ENCODE measurements around the gene ACTR8. TPM values are rescaled to one million over a fixed set of nuclear protein-coding genes. Genes with fewer than 3 reads are reported as not detected.
A peak's percentile ranks its signal among the peaks of the same experiment; 100 is the strongest.

ACTR8 gene
- total and polyA plus RNA-seq, 2 of the 13 experiments (the other 11 are each of a cell fraction or from before 2014, with no cell fraction given): 15.5 to 29.0 TPM

DNA sequence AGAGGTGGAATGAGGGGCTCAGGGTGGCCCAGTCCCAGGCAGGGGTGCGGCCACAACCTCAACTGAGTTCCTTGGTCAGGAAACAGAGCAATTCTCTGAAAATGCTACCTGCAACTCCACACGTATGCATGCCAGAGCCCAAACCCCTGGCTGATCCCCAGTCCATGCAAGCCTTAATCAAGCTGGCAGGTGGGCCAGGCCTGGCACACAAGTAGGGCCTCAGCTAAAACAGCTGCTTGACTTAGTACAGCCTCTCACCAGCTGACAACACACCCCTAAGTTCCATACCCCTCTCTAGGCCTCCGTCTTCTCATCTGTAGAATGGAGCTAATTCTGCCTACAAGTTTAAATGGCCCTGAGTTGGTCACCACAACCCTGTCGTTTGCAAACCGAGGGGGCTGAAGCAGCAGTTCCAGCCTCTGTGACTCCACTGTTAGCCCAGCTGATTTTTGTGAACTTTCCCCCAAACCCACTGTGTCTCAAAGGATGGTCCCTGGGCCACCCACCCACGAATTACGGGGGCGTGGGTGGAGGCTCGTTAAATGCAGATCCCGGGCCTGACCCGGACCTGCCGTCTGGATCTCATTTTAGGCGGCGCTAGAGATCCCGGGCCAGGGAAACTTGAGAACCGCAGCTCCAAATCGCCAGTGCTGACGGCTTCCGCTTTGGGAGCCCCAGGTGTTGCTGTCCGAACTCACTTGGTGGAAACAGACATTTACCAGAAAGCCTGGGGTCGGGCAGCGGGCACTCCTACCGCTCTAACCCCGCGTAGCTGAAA is 36.7 kb downstream of the ACTR8 start (continued):
- TF ChIP-seq ZNF234 (CRISPR knock-in tag; conservative IDR thresholded peaks at IDR 0.05): peak; percentile 59; the same call in 1 of the 2 replicates
- TF ChIP-seq NR2C2 (CRISPR knock-in tag; IDR thresholded peaks at IDR 0.05; ENCODE audit: borderline replicate concordance): no peak; the same call in 1 of the 2 replicates
- no peak for TF ChIP-seq ZNF225 (CRISPR knock-in tag; IDR thresholded peaks at IDR 0.05)
- peak; percentile 56 for TF ChIP-seq ZSCAN25 (CRISPR knock-in tag; IDR thresholded peaks at IDR 0.05)
- no peak for TF ChIP-seq SCMH1 (CRISPR knock-in tag; IDR thresholded peaks at IDR 0.05; ENCODE audit: borderline replicate concordance)
- TF ChIP-seq ZSCAN30 (CRISPR knock-in tag; IDR thresholded peaks at IDR 0.05): 0 out of 2 replicates have a peak, but pooled peaks have one; percentile 28
- TF ChIP-seq, protein P1, sequence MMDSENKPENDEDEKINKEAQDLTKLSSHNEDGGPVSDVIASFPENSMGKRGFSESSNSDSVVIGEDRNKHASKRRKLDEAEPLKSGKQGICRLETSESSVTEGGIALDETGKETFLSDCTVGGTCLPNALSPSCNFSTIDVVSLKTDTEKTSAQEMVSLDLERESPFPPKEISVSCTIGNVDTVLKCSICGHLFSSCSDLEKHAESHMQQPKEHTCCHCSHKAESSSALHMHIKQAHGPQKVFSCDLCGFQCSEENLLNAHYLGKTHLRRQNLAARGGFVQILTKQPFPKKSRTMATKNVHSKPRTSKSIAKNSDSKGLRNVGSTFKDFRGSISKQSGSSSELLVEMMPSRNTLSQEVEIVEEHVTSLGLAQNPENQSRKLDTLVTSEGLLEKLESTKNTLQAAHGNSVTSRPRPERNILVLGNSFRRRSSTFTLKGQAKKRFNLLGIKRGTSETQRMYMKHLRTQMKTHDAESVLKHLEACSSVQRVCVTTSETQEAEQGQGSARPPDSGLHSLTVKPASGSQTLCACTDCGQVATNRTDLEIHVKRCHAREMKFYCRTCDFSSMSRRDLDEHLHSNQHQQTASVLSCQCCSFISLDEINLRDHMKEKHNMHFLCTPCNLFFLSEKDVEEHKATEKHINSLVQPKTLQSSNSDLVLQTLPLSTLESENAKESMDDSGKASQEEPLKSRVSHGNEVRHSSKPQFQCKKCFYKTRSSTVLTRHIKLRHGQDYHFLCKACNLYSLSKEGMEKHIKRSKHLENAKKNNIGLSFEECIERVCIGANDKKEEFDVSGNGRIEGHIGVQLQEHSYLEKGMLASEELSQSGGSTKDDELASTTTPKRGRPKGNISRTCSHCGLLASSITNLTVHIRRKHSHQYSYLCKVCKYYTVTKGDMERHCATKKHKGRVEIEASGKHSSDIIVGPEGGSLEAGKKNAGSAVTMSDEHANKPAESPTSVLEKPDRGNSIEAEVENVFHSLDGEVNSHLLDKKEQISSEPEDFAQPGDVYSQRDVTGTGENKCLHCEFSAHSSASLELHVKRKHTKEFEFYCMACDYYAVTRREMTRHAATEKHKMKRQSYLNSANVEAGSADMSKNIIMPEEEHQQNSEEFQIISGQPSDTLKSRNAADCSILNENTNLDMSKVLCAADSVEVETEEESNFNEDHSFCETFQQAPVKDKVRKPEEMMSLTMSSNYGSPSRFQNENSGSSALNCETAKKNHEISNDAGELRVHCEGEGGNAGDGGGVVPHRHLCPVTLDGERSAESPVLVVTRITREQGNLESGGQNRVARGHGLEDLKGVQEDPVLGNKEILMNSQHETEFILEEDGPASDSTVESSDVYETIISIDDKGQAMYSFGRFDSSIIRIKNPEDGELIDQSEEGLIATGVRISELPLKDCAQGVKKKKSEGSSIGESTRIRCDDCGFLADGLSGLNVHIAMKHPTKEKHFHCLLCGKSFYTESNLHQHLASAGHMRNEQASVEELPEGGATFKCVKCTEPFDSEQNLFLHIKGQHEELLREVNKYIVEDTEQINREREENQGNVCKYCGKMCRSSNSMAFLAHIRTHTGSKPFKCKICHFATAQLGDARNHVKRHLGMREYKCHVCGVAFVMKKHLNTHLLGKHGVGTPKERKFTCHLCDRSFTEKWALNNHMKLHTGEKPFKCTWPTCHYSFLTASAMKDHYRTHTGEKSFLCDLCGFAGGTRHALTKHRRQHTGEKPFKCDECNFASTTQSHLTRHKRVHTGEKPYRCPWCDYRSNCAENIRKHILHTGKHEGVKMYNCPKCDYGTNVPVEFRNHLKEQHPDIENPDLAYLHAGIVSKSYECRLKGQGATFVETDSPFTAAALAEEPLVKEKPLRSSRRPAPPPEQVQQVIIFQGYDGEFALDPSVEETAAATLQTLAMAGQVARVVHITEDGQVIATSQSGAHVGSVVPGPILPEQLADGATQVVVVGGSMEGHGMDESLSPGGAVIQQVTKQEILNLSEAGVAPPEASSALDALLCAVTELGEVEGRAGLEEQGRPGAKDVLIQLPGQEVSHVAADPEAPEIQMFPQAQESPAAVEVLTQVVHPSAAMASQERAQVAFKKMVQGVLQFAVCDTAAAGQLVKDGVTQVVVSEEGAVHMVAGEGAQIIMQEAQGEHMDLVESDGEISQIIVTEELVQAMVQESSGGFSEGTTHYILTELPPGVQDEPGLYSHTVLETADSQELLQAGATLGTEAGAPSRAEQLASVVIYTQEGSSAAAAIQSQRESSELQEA (CRISPR knock-in tag; IDR thresholded peaks at IDR 0.05; ENCODE audit: not compliant biosample characterization): peak; percentile 63
- no peak for TF ChIP-seq U2AF2 (IDR thresholded peaks at IDR 0.05; ENCODE audit: low read depth, low read length)
- TF ChIP-seq, protein P2, sequence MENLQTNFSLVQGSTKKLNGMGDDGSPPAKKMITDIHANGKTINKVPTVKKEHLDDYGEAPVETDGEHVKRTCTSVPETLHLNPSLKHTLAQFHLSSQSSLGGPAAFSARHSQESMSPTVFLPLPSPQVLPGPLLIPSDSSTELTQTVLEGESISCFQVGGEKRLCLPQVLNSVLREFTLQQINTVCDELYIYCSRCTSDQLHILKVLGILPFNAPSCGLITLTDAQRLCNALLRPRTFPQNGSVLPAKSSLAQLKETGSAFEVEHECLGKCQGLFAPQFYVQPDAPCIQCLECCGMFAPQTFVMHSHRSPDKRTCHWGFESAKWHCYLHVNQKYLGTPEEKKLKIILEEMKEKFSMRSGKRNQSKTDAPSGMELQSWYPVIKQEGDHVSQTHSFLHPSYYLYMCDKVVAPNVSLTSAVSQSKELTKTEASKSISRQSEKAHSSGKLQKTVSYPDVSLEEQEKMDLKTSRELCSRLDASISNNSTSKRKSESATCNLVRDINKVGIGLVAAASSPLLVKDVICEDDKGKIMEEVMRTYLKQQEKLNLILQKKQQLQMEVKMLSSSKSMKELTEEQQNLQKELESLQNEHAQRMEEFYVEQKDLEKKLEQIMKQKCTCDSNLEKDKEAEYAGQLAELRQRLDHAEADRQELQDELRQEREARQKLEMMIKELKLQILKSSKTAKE (CRISPR knock-in tag; IDR thresholded peaks at IDR 0.05; ENCODE audit: borderline replicate concordance): no peak
- TF ChIP-seq, protein P3, sequence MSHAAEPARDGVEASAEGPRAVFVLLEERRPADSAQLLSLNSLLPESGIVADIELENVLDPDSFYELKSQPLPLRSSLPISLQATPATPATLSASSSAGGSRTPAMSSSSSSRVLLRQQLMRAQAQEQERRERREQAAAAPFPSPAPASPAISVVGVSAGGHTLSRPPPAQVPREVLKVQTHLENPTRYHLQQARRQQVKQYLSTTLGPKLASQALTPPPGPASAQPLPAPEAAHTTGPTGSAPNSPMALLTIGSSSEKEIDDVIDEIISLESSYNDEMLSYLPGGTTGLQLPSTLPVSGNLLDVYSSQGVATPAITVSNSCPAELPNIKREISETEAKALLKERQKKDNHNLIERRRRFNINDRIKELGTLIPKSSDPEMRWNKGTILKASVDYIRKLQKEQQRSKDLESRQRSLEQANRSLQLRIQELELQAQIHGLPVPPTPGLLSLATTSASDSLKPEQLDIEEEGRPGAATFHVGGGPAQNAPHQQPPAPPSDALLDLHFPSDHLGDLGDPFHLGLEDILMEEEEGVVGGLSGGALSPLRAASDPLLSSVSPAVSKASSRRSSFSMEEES (CRISPR knock-in tag; IDR thresholded peaks at IDR 0.05): no peak; the same call in 1 of the 2 replicates
- peak; percentile 51; the same call in 1 of the 2 replicates for TF ChIP-seq ZNF768 (CRISPR knock-in tag; IDR thresholded peaks at IDR 0.05)
- TF ChIP-seq RFXAP (CRISPR knock-in tag; IDR thresholded peaks at IDR 0.05; ENCODE audit: borderline replicate concordance): no peak
- no peak for TF ChIP-seq TBX2 (CRISPR knock-in tag; IDR thresholded peaks at IDR 0.05; ENCODE audit: borderline replicate concordance)
- peak; percentile 2; the same call in 1 of the 2 replicates for TF ChIP-seq PHF21A (CRISPR knock-in tag; IDR thresholded peaks at IDR 0.05)
- TF ChIP-seq, protein P4, sequence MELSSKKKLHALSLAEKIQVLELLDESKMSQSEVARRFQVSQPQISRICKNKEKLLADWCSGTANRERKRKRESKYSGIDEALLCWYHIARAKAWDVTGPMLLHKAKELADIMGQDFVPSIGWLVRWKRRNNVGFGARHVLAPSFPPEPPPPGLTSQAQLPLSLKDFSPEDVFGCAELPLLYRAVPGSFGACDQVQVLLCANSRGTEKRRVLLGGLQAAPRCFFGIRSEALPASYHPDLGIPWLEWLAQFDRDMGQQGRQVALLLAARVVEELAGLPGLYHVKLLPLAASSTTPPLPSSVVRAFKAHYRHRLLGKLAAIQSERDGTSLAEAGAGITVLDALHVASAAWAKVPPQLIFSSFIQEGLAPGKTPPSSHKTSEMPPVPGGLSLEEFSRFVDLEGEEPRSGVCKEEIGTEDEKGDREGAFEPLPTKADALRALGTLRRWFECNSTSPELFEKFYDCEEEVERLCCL (CRISPR knock-in tag; IDR thresholded peaks at IDR 0.05; ENCODE audit: borderline replicate concordance): peak; percentile 12; the same call in 1 of the 2 replicates

Data from HepG2 (cell line).